ELR (cell line): ENCODE data around the gene TAS2R16.
A peak's percentile ranks its signal among the peaks of the same experiment; 100 is the strongest.

ENCODE experiments used
- DNase-seq: peaks from one replicate; pipeline ENCODE4 v3.0.0-alpha.2; 2015; ENCODE audit warnings: low read depth

TAS2R16 gene, protein sequence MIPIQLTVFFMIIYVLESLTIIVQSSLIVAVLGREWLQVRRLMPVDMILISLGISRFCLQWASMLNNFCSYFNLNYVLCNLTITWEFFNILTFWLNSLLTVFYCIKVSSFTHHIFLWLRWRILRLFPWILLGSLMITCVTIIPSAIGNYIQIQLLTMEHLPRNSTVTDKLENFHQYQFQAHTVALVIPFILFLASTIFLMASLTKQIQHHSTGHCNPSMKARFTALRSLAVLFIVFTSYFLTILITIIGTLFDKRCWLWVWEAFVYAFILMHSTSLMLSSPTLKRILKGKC

DNA sequence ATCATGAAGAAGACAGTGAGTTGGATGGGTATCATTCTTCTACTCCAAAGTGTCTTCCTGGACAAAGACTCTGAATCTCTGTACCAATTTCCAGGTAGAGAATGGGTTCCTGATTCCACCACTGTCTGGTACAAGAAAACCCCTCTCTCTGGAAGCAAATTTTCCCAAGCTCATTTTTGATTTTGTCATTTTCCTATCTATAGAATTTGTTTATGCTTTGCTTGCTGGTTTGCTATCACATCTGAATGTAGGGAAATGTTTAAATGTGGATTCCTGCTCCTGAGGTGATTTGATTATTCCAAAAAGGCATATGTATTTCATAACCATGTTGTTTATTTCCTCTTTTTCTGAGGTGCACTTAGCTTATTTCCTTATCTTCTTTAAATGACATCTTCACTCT is at the start of gene TAS2R16:
Gene TAS2R16, minus strand, starts transcription at position 101 of the 400 bp plus-strand sequence. Its CDS starts 66 bp downstream, at position 35.
- no peak for DNase-seq

- DNase-seq = no peak
These were observed 48.1 kb upstream of the TAS2R16 start for GRCh38 chr7:123043642-123044041.

DNA sequence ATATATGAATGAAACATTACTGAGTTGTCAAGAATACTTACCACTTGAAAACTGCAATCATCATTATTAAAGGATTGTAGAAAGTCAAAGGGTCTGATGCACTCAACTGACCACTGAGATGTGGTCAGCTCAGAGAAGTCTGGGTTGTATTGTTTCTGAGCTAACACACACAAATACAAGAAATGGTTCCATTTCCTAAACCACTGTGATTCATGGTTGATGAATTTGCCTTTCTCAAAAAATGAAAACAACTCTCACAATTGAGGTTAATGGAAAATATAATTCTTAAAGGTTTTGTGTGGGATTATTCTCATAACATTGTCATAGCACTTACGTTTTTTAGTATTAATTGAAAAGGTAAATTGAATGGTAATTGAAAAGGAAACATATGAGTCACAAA is 45.6 kb upstream of the TAS2R16 start:
- DNase-seq = no peak

GRCh38 chr7:123039269-123039668 is 43.8 kb upstream of the TAS2R16 start:
- no peak for DNase-seq

DNA sequence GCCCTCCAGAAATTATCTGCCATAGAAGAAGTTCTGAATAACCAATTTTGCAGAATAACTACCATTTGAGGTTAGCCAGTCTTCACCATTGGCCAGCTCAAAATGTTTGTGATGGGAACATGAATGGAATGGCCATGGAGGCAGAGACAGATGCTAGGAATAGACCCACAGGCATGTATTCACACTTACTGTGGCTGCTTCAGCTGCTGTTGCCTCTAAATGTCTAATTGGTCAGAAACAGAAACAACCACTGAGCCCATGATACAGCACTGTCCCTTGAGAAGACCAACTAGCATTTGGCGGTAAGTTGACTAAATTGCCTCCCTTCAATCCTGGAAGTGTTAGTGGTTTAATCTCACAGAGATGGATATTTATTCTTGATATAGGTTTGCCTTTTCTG is 38.6 kb upstream of the TAS2R16 start:
- DNase-seq = no peak

- DNase-seq = no peak
These were observed 35.1 kb upstream of the TAS2R16 start for GRCh38 chr7:123030631-123031030.

DNA sequence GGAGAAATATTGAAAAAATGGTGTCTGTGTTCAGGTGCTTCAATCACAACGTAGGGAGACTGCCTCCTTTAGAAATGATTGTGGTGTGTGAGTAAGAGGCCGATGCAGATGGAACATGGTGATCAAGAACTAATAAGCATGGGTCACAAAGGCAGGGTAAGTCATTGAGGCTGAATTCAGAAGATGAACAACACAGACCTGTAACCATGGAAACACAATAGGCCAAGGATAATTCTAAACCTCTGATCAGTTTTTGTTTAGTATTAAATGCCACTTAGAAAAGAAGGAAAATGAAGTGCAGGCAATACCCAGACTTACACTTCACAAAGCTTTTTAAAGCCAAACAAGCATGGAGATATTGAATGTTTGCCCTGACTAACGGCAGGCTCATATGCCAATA is 32.8 kb upstream of the TAS2R16 start:
- DNase-seq = no peak

DNA sequence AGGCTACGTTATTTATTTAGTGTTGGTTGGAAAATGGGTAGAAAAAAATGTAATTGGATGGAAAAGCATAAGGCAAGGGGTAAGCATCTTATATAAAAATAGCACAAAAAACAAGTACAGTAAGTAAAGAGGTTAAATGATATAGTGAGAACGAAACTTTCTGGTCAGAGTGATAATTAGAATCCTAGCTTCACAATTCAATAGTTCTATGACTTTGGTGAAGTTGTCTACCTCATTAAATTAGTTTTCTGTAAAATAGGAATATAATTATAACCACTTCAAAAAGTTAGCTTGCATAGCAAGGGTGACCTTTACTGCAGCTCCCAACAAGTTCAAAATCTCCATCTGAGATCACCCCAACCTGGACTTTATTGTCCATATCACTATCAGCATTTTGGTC is 30.8 kb upstream of the TAS2R16 start:
- DNase-seq = no peak

- peak; percentile 5 for DNase-seq
These were observed 29.7 kb upstream of the TAS2R16 start for GRCh38 chr7:123024989-123025758.

- DNase-seq = no peak
These were observed 27.6 kb upstream of the TAS2R16 start for GRCh38 chr7:123023126-123023525.

DNA sequence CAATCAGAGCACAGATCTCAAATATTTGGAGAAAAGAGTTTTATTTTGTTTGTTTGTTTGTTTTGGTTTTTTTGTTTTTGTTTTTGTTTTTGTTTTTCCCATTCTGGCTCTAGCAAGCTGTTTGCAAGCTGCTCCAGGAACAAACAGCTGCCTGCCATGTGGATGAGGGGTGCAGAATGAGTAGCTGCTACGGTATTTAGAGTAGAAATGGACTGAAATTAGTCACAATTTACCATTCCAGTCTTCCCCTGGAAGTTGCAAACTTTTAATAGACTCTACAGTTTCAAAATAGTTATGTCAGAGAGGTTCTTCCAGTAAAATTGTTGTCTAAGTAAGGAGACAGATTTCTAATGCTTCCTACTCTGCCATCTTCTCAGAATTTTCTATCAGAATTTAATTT is 27.1 kb upstream of the TAS2R16 start:
- DNase-seq = no peak

DNA sequence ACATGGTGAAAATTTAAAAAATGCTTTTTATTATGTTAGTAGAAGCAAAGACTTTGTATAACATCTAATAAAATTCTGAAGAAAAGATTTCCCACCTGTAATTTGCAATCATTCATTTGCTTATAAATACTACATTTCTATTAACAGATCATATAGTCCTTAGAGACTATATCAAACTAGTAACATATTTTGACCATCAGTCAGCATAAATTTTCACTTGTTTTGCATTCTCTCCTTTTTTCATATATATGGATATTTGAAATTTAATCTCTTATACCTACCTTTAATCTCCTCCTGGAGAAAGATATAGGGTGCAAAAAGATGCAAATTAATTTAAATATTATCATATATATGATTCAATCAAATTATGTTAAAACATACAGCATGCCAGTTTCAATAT is 16.9 kb upstream of the TAS2R16 start:
- DNase-seq = no peak

DNA sequence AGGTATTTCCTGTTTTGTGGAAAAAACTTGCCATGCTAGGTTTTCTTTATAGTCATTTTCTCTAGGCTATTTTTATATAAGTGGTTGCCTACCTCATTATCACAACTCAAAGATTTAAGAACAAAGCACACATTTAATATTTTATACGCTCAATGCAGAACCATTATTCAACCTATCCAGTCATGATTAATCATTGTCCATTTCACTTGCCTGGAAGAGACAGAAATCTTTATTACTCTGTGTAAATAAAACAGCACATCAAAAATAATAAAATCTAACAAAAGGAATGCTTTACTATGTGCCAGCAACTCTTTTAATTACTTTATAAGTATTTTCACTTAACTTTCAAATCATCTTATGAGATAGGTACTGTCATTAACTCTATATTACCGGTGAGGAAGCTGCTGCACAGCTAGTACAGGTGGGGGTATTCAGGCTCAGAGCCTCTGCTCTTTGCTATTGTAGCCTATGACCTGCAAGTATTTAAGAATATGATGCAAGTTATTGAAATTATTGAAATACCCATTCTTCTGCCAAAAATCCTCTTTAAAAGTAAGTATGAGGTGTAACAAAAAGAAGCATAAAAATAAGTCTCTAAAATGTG is 16.4 kb upstream of the TAS2R16 start:
- DNase-seq = no peak

DNA sequence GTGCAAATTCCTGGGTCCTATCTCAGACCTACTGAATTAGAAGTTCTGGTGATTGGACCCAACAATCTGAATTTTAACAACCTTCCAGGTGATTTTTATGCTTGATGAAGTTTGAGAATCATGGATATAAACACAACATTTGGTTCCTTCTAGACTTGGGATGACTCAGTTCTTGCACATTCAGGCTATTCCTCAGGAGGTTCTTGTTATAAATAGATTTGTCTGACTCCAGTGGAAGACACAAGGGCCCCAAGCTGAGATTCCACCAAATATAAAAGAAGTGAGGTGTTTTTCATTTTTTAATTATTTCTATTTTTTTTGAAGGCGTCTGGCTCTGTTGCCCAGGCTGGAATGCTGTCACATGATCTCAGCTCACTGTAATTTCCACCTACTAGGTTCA is 9.4 kb upstream of the TAS2R16 start:
- no peak for DNase-seq

DNA sequence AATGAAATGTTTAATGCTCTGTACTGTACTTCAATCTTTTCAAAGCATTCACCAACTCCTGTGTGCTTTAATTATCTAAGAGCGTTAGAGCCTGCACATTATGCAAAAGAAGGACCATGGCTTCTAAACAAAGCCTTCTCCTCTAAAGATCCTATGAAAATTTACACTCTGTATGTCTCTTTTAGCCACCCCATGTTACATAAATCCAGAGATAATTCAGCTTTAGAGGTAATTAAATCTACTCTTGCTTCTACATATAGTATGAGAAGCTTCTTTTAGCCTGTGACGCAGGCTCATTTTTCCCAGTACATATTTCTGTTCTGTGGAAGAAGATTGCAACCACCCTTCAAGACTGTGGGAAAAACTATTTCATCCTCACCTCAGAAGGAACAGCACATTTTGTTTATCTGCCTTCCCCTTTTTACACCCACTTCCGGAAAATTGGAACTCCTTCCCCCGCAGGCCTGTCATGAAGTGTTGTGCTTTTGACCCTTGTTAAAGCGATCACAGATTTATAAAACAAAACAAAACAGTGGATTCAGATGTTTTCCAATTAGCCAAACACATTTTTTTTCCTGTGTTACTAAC is 8.1 kb upstream of the TAS2R16 start:
- no peak for DNase-seq

DNA sequence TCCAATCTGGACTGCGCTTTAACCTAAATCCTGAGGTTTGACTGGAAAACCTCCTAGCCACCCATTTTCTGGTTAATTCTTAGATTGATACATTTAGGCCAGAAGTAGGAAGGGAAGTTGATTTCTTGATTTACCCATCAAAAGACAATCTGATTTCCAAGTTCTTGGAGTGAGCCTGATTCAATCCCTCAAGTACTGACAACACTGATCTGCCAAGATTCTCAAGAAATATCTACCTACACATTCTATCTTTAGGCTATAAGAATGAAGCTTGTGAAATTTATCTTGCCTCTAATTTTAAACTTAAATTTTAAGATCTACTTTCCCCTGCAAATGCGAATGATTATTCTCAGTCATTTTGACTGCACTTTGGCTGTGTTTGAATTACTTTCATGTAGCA is 5.9 kb downstream of the TAS2R16 start:
- DNase-seq = no peak

GRCh38 chr7:122989041-122989440 is 6.5 kb downstream of the TAS2R16 start:
- DNase-seq = no peak

DNA sequence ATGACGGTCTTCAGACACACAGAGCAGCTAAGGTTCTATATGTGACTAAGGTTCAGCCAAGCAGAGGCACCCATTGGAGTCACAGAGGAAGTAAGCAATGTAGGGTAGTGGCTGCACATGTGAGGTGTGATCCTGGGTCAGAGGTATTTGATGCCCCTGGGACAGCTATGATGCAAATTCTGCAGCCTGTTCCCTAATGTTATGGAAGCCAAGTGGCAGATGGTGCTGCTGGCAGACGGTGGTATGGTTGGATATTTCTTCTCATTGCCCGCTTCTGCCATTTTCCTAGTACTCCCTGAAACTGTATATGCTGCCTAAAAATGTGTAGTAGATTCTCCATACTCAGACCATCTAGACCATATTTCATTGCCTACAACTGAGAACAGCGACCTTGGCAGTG is 7.2 kb downstream of the TAS2R16 start:
- no peak for DNase-seq

GRCh38 chr7:122987463-122987862 is 8.0 kb downstream of the TAS2R16 start:
- no peak for DNase-seq

- DNase-seq = no peak
These were observed 11.5 kb downstream of the TAS2R16 start for GRCh38 chr7:122984021-122984420.

DNA sequence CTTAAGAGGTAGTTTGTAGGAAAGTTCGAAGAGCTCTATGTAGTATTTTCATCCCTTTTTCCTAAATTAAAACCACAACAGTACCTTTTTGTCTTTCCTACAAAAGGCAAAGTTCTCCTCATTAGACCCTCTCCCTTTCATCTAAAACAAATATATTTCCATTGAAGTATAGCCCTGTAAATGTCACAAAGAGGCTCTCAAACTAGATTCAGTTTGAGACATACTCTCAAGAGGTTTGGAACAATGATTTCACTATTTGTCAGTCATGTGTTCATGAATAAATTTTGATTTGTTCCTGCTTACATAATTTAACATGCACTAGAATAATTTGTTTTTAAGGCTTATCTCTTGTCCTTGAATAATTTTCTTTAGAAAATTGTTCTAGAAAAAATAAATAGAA is 12.2 kb downstream of the TAS2R16 start:
- DNase-seq = no peak

DNA sequence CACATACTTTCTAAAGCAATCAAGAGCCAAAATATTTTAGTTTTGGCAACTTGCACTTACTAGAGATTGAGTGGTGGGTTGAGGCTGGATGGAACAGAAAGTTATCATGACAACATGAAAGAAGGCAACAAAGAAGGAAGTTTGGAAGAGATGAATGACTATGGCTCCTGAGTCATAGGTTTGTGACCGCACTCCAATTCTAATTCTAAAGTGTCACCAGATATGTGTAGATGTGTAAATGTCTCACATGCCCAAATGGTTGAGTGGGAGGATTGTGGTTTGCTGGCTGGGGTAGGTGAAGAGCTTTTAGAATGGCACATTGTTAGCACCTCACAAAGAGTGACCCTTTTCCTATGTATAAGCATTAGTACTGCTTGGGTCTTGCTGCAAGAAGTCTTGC is 20.2 kb downstream of the TAS2R16 start:
- DNase-seq = peak; percentile 0

DNA sequence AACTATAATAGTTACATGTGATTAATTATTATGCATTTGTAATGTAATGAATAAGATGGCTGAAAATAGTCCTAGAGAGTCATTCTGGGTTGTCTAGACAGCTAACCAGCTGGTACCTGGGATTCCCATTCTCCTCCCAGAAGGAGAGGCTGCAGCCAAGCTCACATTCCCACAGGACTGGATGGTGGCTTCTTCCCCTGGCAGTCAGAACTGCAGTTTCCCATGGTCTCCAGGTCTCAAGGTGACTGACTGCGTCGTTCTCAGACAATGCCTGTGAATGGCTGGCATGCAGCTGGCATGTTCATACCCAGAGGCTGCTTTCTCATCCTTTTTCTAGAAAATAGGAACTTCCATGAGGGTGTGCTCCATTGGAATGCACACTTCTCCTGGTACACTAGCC is 21.3 kb downstream of the TAS2R16 start:
- DNase-seq = no peak
